GM12878 (cell line): ENCODE measurements around the gene GANAB. TPM values are rescaled to one million over a fixed set of nuclear protein-coding genes. Genes with fewer than 3 reads are reported as not detected.

Experiments used
- ATAC-seq: fragments of 200-7000 bp; cut with Tn5 transposase; 3 replicates; pipeline ENCODE4 v1.9.1; 2020; ENCODE audit warnings: mild to moderate bottlenecking, moderate library complexity
- BruUV-seq: library from RNA; stranded (reverse); fragments of 400-500 nt; replicated peaks from 2 replicates; lab custom pipeline; 2021; lab: Mats Ljungman, UMichigan
- CTCF ChIA-PET: fragments of 300-600 bp; sonication (Branson Sonifier 250); formaldehyde crosslinking; extraction: SDS; loops from one replicate; lab custom pipeline; 2021; ENCODE audit warnings: inconsistent platforms; lab: Yijun Ruan, JAX
- POLR2A ChIA-PET: fragments of 350-600 bp; formaldehyde crosslinking; extraction: SDS; loops from one replicate; lab custom pipeline; 2021; ENCODE audit warnings: inconsistent platforms; lab: Charles Lee
- RAD21 ChIA-PET: fragments of 300-600 bp; sonication (Branson Sonifier 250); formaldehyde crosslinking; loops from one replicate; lab custom pipeline; 2023; ENCODE audit warnings: antibody characterized with exemption; ENCODE audit not compliant: unreplicated experiment; lab: Charles Lee
- SMC1A ChIA-PET: fragments of 300-600 bp; sonication (Branson Sonifier 250); formaldehyde crosslinking; loops from one replicate; lab custom pipeline; 2023; ENCODE audit not compliant: unreplicated experiment, uncharacterized antibody; lab: Charles Lee
- DNase-seq: peaks from one replicate; pipeline ENCODE4 v3.0.0-alpha.2; 2011; ENCODE audit warnings: low read depth, low spot score
- FAIRE-seq: peaks from 3 replicates; lab custom pipeline; 2011; peaks lifted over from hg19 to GRCh38; lab: Jason Lieb, UNC
- H2AFZ ChIP-seq: 2 replicates; pipeline ENCODE4 v1.6.0; 2011; ENCODE audit warnings: low read depth, low read length, control low read depth; ENCODE audit not compliant: control insufficient read depth
- H3K27ac ChIP-seq: 2 replicates; pipeline ENCODE4 v1.5.1; 2011; ENCODE audit warnings: control low read depth; ENCODE audit not compliant: control insufficient read depth, insufficient read depth
- H3K27me3 ChIP-seq, 2 experiments: replicated peaks in 1 of 2; 2 replicates each; pipeline versions ENCODE4 v1.6.0 to v1.6.1; 2011; ENCODE audit warnings: low read length in 1 of 2; ENCODE audit not compliant: control insufficient read depth in 2 of 2, insufficient read depth in 2 of 2
- H3K36me3 ChIP-seq, 2 experiments: 2 replicates each; pipeline ENCODE4 v1.5.1; 2011; ENCODE audit warnings: low read length in 1 of 2; ENCODE audit not compliant: control insufficient read depth in 2 of 2, insufficient read depth in 2 of 2
- H3K4me1 ChIP-seq: 2 replicates; pipeline ENCODE4 v1.6.1; 2011; ENCODE audit warnings: mild to moderate bottlenecking, low read length, moderate library complexity, mixed read lengths; ENCODE audit not compliant: control insufficient read depth, insufficient read depth
- H3K4me2 ChIP-seq: 2 replicates; pipeline ENCODE4 v1.6.0; 2011; ENCODE audit warnings: control low read depth; ENCODE audit not compliant: control insufficient read depth, insufficient read depth
- H3K4me3 ChIP-seq: fragments of 200-600 bp; sonication (generic); 2 replicates; pipeline ENCODE4 v1.5.1; 2016
- H3K79me2 ChIP-seq: 2 replicates; pipeline ENCODE4 v1.6.0; 2011; ENCODE audit warnings: low read length; ENCODE audit not compliant: control insufficient read depth, insufficient read depth
- H3K9ac ChIP-seq: 2 replicates; pipeline ENCODE4 v1.8.0; 2011; ENCODE audit warnings: low read length, control low read depth, mixed read lengths; ENCODE audit not compliant: control insufficient read depth, insufficient read depth
- H3K9me3 ChIP-seq: replicated peaks from 3 replicates; pipeline ENCODE4 v1.5.1; 2011; ENCODE audit warnings: mild to moderate bottlenecking, low read length; ENCODE audit not compliant: control insufficient read depth, insufficient read depth
- H4K20me1 ChIP-seq: 2 replicates; pipeline ENCODE4 v1.6.0; 2011; ENCODE audit not compliant: control insufficient read depth, insufficient read depth
- BRCA1 ChIP-seq: IDR thresholded peaks from 2 replicates; pipeline ENCODE4 v1.6.1; 2011; ENCODE audit warnings: low read depth, low read length, improper control_type of control experiment
- CBFB ChIP-seq: IDR thresholded peaks from 2 replicates; pipeline ENCODE4 v1.6.1; 2016; ENCODE audit warnings: antibody characterized with exemption, low read depth
- CBX3 ChIP-seq: fragments of 200-600 bp; sonication (generic); IDR thresholded peaks from 2 replicates; pipeline ENCODE4 v1.6.1; 2016; ENCODE audit warnings: low read depth, borderline replicate concordance
- ETV6 ChIP-seq, 2 experiments: fragments of 450-650 bp in 1 of 2; IDR thresholded peaks in 1 of 2; conservative IDR thresholded peaks in 1 of 2; 2 replicates each; pipeline ENCODE4 v1.6.1; 2014; ENCODE audit warnings: antibody characterized with exemption in 1 of 2, borderline replicate concordance in 1 of 2, low read depth in 1 of 2, mild to moderate bottlenecking in 1 of 2, moderate library complexity in 1 of 2
- FOXM1 ChIP-seq: IDR thresholded peaks from 2 replicates; pipeline ENCODE4 v1.6.1; 2012; ENCODE audit warnings: low read depth, mild to moderate bottlenecking, inconsistent platforms, low read length, moderate library complexity
- NR2C2 ChIP-seq: IDR thresholded peaks from 2 replicates; pipeline ENCODE4 v1.6.1; 2011; ENCODE audit warnings: borderline replicate concordance, low read depth; ENCODE audit not compliant: control insufficient read depth, insufficient read length
- NRF1 ChIP-seq: conservative IDR thresholded peaks from 2 replicates; pipeline ENCODE4 v1.6.1; 2011; ENCODE audit warnings: mild to moderate bottlenecking, low read depth, low read length, improper control_type of control experiment
- SMARCA5 ChIP-seq: fragments of 450-650 bp; IDR thresholded peaks from 2 replicates; pipeline ENCODE4 v1.6.1; 2017; ENCODE audit warnings: mild to moderate bottlenecking
- SREBF1 ChIP-seq: IDR thresholded peaks from 2 replicates; pipeline ENCODE4 v1.6.1; 2012; ENCODE audit warnings: mild to moderate bottlenecking, low read length
- WRNIP1 ChIP-seq: IDR thresholded peaks from 2 replicates; pipeline ENCODE4 v1.6.1; 2011; ENCODE audit warnings: low read depth, low read length, improper control_type of control experiment, borderline replicate concordance
- YY1 ChIP-seq: IDR thresholded peaks from 2 replicates; pipeline ENCODE4 v1.6.1; 2011; ENCODE audit warnings: low read depth, mild to moderate bottlenecking, low read length
- WGBS: methylation state at CpG from one replicate; pipeline ENCODE4 v1.1.6; 2016; ENCODE audit warnings: low lambda C conversion rate; ENCODE audit not compliant: insufficient replicate concordance, insufficient coverage; ENCODE audit errors: missing lambda C conversion rate; 5-methylcytosine and 5-hydroxymethylcytosine counted together
- in situ Hi-C: fragments of 300-500 bp; cut with MboI; formaldehyde crosslinking; loops from 9 replicates; pipeline ENCODE4 v1.14.3; 2018; ENCODE audit warnings: mixed read lengths
- intact Hi-C: fragments of 100-400 bp; cut with micrococcal nuclease; formaldehyde crosslinking; loops from one replicate; pipeline ENCODE4 v1.14.2; 2022; ENCODE audit not compliant: unreplicated experiment
- polyA plus RNA-seq, 11 experiments: library from polyadenylated mRNA; depleted of rRNA in 4 of 11; unstranded in 6 of 11; stranded (reverse) in 5 of 11; fragments of >200 nt; fragmentation: Nextera tagmentation in 4 of 11; fragmentation: Illumina TruSeq in 1 of 11; extraction: Ambion mirVana in 4 of 11; extraction: Trizol in 1 of 11; gene quantifications; 1 replicate in 1 of 11; 2 replicates in 10 of 11; pipeline versions ENCODE4 v1.2.1 to v1.2.3, GENCODE V29; 2011 to 2016; ENCODE audit warnings: inconsistent platforms in 2 of 11, missing spikeins in 2 of 11, low read depth in 1 of 11
- total RNA-seq, 4 experiments: library from RNA; depleted of rRNA in 3 of 4; stranded (reverse); fragments of >200 nt in 3 of 4; fragmentation: Illumina TruSeq in 1 of 4; extraction: Trizol in 1 of 4; gene quantifications; 2 replicates each; pipeline versions ENCODE4 v1.2.1 to v1.2.3, GENCODE V29; 2013 to 2021

Gene GANAB
- total and polyA plus RNA-seq, 10 of the 15 experiments (the other 5 are each of a cell fraction or from before 2014, with no cell fraction given): 4.5 to 175 (median 102) TPM

DNA sequence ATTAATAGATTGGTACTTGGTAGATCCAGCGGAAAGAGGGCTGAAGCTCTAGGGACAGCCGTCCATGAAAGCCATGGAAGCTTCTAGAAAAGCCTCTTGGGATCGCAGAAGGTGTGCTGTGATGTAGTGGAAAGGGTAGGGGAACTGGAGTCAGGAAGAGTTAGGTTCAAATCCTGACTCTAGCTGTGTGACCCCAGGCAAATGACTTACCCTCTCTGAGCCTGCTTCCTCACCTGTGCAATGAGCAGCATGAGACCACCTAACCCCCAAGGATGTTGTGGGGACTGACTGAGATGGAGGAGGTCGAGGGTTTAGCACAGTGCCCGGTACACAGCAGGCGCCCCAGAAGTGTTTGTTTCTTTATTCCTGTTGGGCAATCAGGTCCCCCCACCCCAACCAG, 36.0 kb downstream of the GANAB start:
- Histone ChIP-seq H3K27me3 (no peaks in the 10 kb centered on the region), H4K20me1 (no peaks in the 10 kb centered on the region; the same call in 1 of the 2 replicates), H3K4me3 (peak overlapping the region; percentile 94; the same call in 1 of the 2 replicates), H3K36me3 (peaks cover under 1% of the 10 kb centered on the region in 2 experiments; a peak in 2 of 4 replicates)
- FAIRE-seq: no peak
- RAD21 ChIA-PET: interaction anchor here (1.5 to 2.1 kb wide), 3 partner anchors 9 to 16 kb away, joined by 4 to 8 read pairs (median 5); partner anchors contain the start of genes B3GAT3 and MTA2
- POLR2A ChIA-PET: interaction anchor here (1.1 to 2.6 kb wide), 4 partner anchors 11 to 62 kb away, joined by 3 to 13 read pairs (median 6); partner anchors contain the start of genes B3GAT3, LBHD1 and UQCC3
- in situ Hi-C loops: no loop called here
- TF ChIP-seq NRF1 (no peak), SREBF1 (no peak), YY1 (no peak), SMARCA5 (peak; percentile 54; the same call in 1 of the 2 replicates), CBX3 (no peak)
- TF ChIP-seq, all 136 proteins: peak for 1
- Histone ChIP-seq H3K9ac (no peak overlapping the region; the same call in 1 of the 2 replicates), H3K27ac (no peak overlapping the region), H2AFZ (no peak overlapping the region), H3K4me2 (peak overlapping the region; percentile 97; the same call in 1 of the 2 replicates), H3K9me3 (no peaks in the 10 kb centered on the region), H3K79me2 (peaks cover 16% of the 10 kb centered on the region), H3K4me1 (peaks cover 14% of the 10 kb centered on the region)
- ATAC-seq (no peak), DNase-seq (no peak)
- CTCF ChIA-PET: interaction anchor here (1.5 to 4.9 kb wide), 3 partner anchors 9 to 39 kb away, joined by 5 to 41 read pairs (median 27); partner anchors contain the start of genes MTA2 and TUT1
- SMC1A ChIA-PET: interaction anchor here (2.1 to 2.9 kb wide), 2 partner anchors 10 to 18 kb away, joined by 7 to 19 read pairs; partner anchors contain the start of gene TUT1
- TSS peak; percentile 46 for BruUV-seq
- intact Hi-C loops: loop anchor here (5.0 kb wide), 1 partner anchor 62 kb away; the partner anchor contains the start of genes LBHD1 and UQCC3
- 96% methylated on average over 6 of the region's 6 CpGs for WGBS

DNA sequence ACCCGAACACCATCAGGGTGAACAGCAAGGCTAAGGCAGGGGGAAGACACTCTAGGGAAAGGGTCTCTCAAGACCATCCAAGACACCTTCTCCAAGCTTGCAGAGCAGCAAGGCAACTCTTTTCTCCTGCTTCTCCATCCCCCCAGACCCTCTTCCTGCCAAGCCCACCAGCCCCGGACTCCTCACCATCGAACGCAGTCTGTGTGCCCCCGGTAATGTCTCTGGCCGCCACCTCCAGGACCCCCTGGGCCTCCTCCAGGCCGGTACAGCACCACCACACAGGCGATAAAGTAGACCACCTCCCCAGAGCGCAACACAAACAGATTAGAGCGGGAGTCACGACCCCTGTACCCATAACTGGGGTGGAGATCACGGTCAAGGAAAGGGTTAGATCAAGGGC, 37.6 kb downstream of the GANAB start:
- Histone ChIP-seq H3K4me3 (no peak overlapping the region), H3K9ac (no peak overlapping the region), H3K27me3 (no peaks in the 10 kb centered on the region), H4K20me1 (no peaks in the 10 kb centered on the region; the same call in 1 of the 2 replicates), H3K27ac (no peak overlapping the region)
- SMC1A ChIA-PET: interaction anchor here (2.1 kb wide), 1 partner anchor 12 kb away, joined by 7 read pairs; no protein-coding TSS in a partner anchor
- POLR2A ChIA-PET: no interaction called here
- ATAC-seq (no peak), DNase-seq (no peak)
- intact Hi-C loops (no loop called here), in situ Hi-C loops (no loop called here)
- RAD21 ChIA-PET: no interaction called here
- CTCF ChIA-PET: interaction anchor here (4.9 kb wide), 1 partner anchor 17 kb away, joined by 41 read pairs; the partner anchor contains the start of gene TUT1
- TF ChIP-seq FOXM1 (no peak), CBFB (no peak), ETV6 (conservative IDR thresholded peaks at IDR 0.05 in 1 of 2, IDR thresholded peaks at IDR 0.05 in 1 of 2; ENCODE audit: borderline replicate concordance in 1 of 2, low read depth in 1 of 2) (no peak), NR2C2 (no peak), BRCA1 (no peak), WRNIP1 (no peak)
- TF ChIP-seq, all 136 proteins: peak for 0
- FAIRE-seq: no peak
- H3K79me2 ChIP-seq: peaks cover 16% of the 10 kb centered on the region
- H3K4me2 ChIP-seq: no peak overlapping the region
- no peak overlapping the region for H2AFZ ChIP-seq
- 94% methylated on average over 12 of the region's 12 CpGs for WGBS
- H3K9me3 ChIP-seq: no peaks in the 10 kb centered on the region
- H3K36me3 ChIP-seq: peaks cover 3 to 9% of the 10 kb centered on the region in 2 experiments; a peak in 3 of 4 replicates
- H3K4me1 ChIP-seq: peaks cover 14% of the 10 kb centered on the region
- BruUV-seq: no TSS peak
